ENCODE data around the gene GUK1.

GUK1 gene

DNA sequence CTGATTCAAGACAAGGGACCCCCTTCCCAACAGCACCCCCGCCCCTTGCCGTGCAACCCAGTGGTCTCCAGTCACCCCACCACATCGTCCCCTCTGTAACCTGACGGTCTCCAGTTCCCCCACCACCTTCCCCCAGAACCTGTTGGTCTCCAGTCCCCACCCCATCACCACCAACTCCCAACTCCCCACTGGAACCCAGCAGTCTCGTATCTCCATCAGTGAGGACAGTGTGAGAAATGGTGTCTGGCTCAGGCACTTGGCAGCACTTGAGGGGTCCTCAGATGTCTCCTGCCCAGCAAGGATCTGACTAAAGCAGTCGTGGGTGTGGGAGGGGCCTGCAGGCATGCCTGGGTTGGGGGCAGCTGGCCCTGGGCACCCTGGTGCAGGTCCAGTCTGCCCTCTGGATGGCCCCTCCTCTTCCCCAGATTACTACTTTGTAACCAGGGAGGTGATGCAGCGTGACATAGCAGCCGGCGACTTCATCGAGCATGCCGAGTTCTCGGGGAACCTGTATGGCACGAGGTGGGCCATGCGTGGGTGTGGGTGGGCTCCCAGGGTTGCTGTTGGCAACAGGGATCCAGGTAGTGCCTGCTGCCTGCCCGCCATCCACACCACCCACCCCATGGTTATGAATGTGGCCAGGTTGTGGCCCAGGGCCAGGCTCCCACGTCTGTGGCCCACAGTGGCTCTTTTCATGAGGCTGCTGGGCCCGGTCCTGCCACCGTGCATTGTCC is 6.5 kb downstream of the GUK1 start:
- peaks cover 11% of the 10 kb centered on the region for H3K36me3 Mint-ChIP-seq (ENCODE audit: low read depth)
- peaks cover 23% of the 10 kb centered on the region for H3K4me1 Mint-ChIP-seq (ENCODE audit: low read depth)
- H3K9me3 Mint-ChIP-seq: no peaks in the 10 kb centered on the region
- H3K4me3 Mint-ChIP-seq: no peak overlapping the region
- no peak for DNase-seq (ENCODE audit: low spot score)
- no peak overlapping the region for H3K27ac Mint-ChIP-seq
- no peaks in the 10 kb centered on the region for H3K27me3 Mint-ChIP-seq (ENCODE audit: low read depth)

DNA sequence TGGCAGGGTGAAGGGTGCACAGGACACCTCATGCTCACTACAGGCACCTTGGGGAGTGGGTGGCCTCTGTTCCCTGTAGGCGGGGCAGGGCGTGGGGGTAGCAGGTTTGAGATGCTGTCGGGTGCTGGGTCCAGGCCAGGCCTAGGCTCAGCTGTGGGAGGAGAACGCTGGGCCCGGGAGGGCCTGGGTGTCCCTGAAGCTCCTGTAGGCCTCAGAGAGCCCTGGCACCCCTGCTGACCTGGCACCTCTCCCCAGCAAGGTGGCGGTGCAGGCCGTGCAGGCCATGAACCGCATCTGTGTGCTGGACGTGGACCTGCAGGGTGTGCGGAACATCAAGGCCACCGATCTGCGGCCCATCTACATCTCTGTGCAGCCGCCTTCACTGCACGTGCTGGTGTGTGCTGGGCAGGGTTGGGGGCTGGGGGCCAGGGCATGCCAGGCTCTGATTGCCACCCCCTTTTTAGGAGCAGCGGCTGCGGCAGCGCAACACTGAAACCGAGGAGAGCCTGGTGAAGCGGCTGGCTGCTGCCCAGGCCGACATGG is 7.1 kb downstream of the GUK1 start:
- Mint-ChIP-seq H3K4me3 (no peak overlapping the region), H3K27me3 (ENCODE audit: low read depth) (no peaks in the 10 kb centered on the region), H3K36me3 (ENCODE audit: low read depth) (peaks cover 11% of the 10 kb centered on the region), H3K27ac (no peak overlapping the region), H3K4me1 (ENCODE audit: low read depth) (peaks cover 17% of the 10 kb centered on the region), H3K9me3 (no peaks in the 10 kb centered on the region)
- DNase-seq (ENCODE audit: low spot score): no peak

DNA sequence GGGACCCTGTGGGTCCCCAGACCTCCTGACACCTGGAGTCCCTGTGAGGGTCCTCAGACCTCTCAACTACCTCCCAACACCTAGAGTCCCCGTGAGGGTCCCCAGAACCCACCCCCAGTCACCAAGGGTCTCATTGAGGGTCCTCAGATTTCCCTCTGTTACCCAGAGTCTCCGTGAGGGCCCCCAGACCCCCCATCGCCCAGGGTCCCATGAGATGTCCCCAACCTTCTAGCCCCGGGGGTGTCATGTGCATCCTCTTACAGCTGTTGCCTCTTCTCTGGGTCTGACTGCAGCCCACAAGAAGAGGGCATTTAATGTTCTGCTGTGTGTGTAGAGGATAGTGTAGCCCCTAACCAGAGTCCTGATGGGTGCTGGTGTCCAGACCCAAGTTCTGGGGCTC is 7.7 kb downstream of the GUK1 start:
- peaks cover 13% of the 10 kb centered on the region for H3K4me1 Mint-ChIP-seq (ENCODE audit: low read depth)
- H3K9me3 Mint-ChIP-seq: no peaks in the 10 kb centered on the region
- H3K27me3 Mint-ChIP-seq (ENCODE audit: low read depth): no peaks in the 10 kb centered on the region
- no peak for DNase-seq (ENCODE audit: low spot score)
- H3K4me3 Mint-ChIP-seq: no peak overlapping the region
- H3K36me3 Mint-ChIP-seq (ENCODE audit: low read depth): peaks cover 9% of the 10 kb centered on the region
- H3K27ac Mint-ChIP-seq: no peak overlapping the region

- H3K36me3 Mint-ChIP-seq (ENCODE audit: low read depth): peaks cover 9% of the 10 kb centered on the region
- H3K27ac Mint-ChIP-seq: no peak overlapping the region
- peaks cover 8% of the 10 kb centered on the region for H3K4me1 Mint-ChIP-seq (ENCODE audit: low read depth)
- no peaks in the 10 kb centered on the region for H3K27me3 Mint-ChIP-seq (ENCODE audit: low read depth)
- H3K9me3 Mint-ChIP-seq: no peaks in the 10 kb centered on the region
- no peak for DNase-seq (ENCODE audit: low spot score)
- H3K4me3 Mint-ChIP-seq: no peak overlapping the region
These were observed 8.2 kb downstream of the GUK1 start for GRCh38 chr1:228148196-228148861.

GRCh38 chr1:228148935-228149405 is 8.9 kb downstream of the GUK1 start:
- Mint-ChIP-seq H3K4me3 (no peak overlapping the region), H3K9me3 (no peaks in the 10 kb centered on the region), H3K4me1 (ENCODE audit: low read depth) (peaks cover 3% of the 10 kb centered on the region), H3K27me3 (ENCODE audit: low read depth) (no peaks in the 10 kb centered on the region), H3K36me3 (ENCODE audit: low read depth) (peaks cover 4% of the 10 kb centered on the region), H3K27ac (no peak overlapping the region)
- DNase-seq (ENCODE audit: low spot score): no peak

- no peak for DNase-seq (ENCODE audit: low spot score)
- H3K27me3 Mint-ChIP-seq (ENCODE audit: low read depth): no peaks in the 10 kb centered on the region
- H3K4me3 Mint-ChIP-seq: no peak within 1 kb of the TSS
- peaks cover 2% of the 10 kb centered on the region for H3K4me1 Mint-ChIP-seq (ENCODE audit: low read depth)
- peaks cover 4% of the 10 kb centered on the region for H3K36me3 Mint-ChIP-seq (ENCODE audit: low read depth)
- no peaks in the 10 kb centered on the region for H3K9me3 Mint-ChIP-seq
- no peak within 1 kb of the TSS for H3K27ac Mint-ChIP-seq
These were observed 9.5 kb downstream of the GUK1 start, which contains the start of gene GJC2 for GRCh38 chr1:228149406-228150119. GJC2 (plus strand) TSS chr1:228149930; CDS start chr1:228157759, 7,829 bp downstream.

- Mint-ChIP-seq H3K27me3 (ENCODE audit: low read depth) (no peaks in the 10 kb centered on the region), H3K36me3 (ENCODE audit: low read depth) (peaks cover 4% of the 10 kb centered on the region), H3K9me3 (no peaks in the 10 kb centered on the region), H3K4me3 (no peak overlapping the region), H3K27ac (no peak overlapping the region), H3K4me1 (ENCODE audit: low read depth) (peaks cover 7% of the 10 kb centered on the region)
- no peak for DNase-seq (ENCODE audit: low spot score)
These were observed 10.0 kb downstream of the GUK1 start for GRCh38 chr1:228150120-228150460.

DNA sequence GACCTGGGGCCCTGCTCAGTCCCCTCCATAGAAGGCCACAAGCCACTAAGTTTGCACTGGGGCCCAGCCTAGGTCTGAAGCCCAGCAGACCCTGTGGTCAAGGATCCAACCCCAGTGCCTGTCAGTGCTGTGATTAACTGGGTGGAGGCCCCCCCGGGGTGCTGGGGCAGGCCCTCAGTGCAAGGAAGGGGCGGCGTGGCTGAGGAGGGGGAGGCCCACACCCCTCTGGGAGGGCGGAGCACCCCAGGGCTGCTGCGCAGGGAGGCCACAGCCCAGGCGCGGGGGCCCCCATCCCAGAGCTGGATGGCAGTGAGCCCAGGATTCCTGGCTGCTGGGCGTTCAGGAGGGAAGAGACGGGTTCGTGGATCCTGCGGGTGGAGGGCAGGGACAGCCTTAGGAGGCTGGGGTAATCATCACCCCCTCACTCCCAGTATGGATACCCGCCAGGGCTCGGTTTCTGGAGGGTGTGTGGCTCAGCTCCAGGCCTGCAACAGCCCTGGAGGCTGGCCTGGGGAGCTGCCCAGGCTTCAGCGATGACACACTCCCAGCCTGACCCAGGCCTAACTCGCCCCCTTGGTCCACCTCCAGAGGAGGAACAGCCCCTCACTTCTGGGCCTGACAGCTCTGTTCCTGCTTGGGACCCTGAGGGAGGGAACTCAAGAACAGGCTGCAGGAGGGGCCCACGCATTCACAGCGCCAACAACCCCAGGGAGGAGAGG is 10.5 kb downstream of the GUK1 start:
- no peaks in the 10 kb centered on the region for H3K27me3 Mint-ChIP-seq (ENCODE audit: low read depth)
- no peaks in the 10 kb centered on the region for H3K9me3 Mint-ChIP-seq
- DNase-seq (ENCODE audit: low spot score): no peak
- H3K27ac Mint-ChIP-seq: no peak overlapping the region
- H3K4me3 Mint-ChIP-seq: no peak overlapping the region
- peaks cover 8% of the 10 kb centered on the region for H3K4me1 Mint-ChIP-seq (ENCODE audit: low read depth)
- H3K36me3 Mint-ChIP-seq (ENCODE audit: low read depth): peaks cover 4% of the 10 kb centered on the region

DNA sequence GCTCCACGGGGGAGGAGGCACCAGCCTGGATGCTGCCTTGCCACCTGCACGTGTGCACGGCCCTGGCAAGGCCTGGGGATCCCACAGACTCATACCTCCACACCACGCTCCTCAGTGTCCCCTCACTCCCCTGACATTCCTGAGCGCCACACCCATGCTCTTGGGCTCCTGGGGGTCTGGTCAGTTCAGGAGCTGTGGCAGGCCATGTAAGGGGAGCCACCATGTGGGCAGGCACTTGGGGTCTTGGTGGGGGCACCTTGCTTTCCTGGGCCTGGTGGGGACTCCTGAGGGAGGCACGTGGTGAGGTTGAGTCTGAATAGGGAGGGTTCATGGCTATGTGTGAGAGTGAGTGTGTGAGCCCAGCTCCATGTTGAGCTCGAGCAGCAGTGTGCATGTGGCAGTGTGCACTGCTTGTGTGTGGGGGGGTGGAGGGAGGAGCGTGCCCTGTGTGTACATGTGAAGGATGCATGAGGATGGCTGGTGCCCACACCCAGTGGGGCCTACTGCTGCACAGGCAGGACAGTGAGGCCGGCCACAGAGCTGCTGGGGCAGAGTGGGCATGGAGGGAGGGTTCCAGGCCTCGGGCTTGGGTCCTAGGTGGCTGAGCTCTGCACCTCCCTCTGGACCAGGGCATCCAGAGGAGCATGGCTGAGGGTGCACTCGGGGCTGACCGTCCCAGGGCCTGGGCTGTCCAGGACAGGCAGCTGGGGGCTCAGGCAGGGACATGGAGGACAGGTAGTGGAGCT is 11.3 kb downstream of the GUK1 start:
- Mint-ChIP-seq H3K27ac (peak overlapping the region; percentile 17), H3K36me3 (ENCODE audit: low read depth) (peaks cover 2% of the 10 kb centered on the region), H3K9me3 (no peaks in the 10 kb centered on the region), H3K27me3 (ENCODE audit: low read depth) (no peaks in the 10 kb centered on the region), H3K4me3 (no peak overlapping the region), H3K4me1 (ENCODE audit: low read depth) (peaks cover 8% of the 10 kb centered on the region)
- DNase-seq (ENCODE audit: low spot score): no peak

GRCh38 chr1:228152097-228152917 is 12.2 kb downstream of the GUK1 start:
- no peak overlapping the region for H3K4me3 Mint-ChIP-seq
- peaks cover 10% of the 10 kb centered on the region for H3K4me1 Mint-ChIP-seq (ENCODE audit: low read depth)
- DNase-seq (ENCODE audit: low spot score): no peak
- H3K27ac Mint-ChIP-seq: no peak overlapping the region
- no peaks in the 10 kb centered on the region for H3K27me3 Mint-ChIP-seq (ENCODE audit: low read depth)
- H3K36me3 Mint-ChIP-seq (ENCODE audit: low read depth): no peaks in the 10 kb centered on the region
- H3K9me3 Mint-ChIP-seq: no peaks in the 10 kb centered on the region

GRCh38 chr1:228152918-228153258 is 12.8 kb downstream of the GUK1 start:
- no peak overlapping the region for H3K4me3 Mint-ChIP-seq
- no peak for DNase-seq (ENCODE audit: low spot score)
- H3K27ac Mint-ChIP-seq: no peak overlapping the region
- no peaks in the 10 kb centered on the region for H3K36me3 Mint-ChIP-seq (ENCODE audit: low read depth)
- no peaks in the 10 kb centered on the region for H3K27me3 Mint-ChIP-seq (ENCODE audit: low read depth)
- peaks cover 10% of the 10 kb centered on the region for H3K4me1 Mint-ChIP-seq (ENCODE audit: low read depth)
- H3K9me3 Mint-ChIP-seq: no peaks in the 10 kb centered on the region

GRCh38 chr1:228154021-228154669 is 14.1 kb downstream of the GUK1 start:
- no peaks in the 10 kb centered on the region for H3K27me3 Mint-ChIP-seq (ENCODE audit: low read depth)

More at GRCh38 chr1:228154021-228154669, 14.1 kb downstream of the GUK1 start:
- Mint-ChIP-seq H3K4me3 (no peak overlapping the region), H3K4me1 (ENCODE audit: low read depth) (peaks cover 10% of the 10 kb centered on the region), H3K27ac (no peak overlapping the region), H3K36me3 (ENCODE audit: low read depth) (no peaks in the 10 kb centered on the region), H3K9me3 (no peaks in the 10 kb centered on the region)
- DNase-seq (ENCODE audit: low spot score): no peak
